Myocyte (in vitro differentiated cells): ENCODE data around the gene ZNF775. TPM values are rescaled to one million over a fixed set of nuclear protein-coding genes. Genes with fewer than 3 reads are reported as not detected.
A peak's percentile ranks its signal among the peaks of the same experiment; 100 is the strongest.

Experiments
- DNase-seq: peaks from one replicate; pipeline ENCODE4 v3.0.0-alpha.2; 2012; ENCODE audit warnings: low read depth
- total RNA-seq: library from RNA; depleted of rRNA; stranded (reverse); fragments of >200 nt; gene quantifications from 2 replicates; pipeline ENCODE4 v1.2.3, GENCODE V29; 2014

The ZNF775 gene
- total RNA-seq, 1 donor from 2014 or later = 17.8 TPM

DNA sequence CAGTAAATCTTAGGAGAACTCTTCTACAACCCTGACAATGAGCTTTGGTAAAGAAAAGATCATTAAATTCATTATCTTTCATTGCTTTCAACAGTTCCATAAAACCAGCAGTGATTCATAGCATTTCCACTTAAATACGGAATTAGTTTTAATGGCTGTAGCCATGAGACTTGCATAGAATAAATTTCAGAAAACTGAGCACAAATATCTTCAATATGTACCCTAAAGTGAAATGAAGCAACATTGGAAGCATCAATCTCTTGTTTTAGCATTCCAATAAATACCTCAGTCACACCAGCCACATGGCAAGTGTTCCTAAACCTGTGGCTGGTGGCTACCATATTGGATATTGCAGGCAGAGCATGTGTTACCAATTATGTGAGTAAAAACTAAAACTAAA, 34.1 kb upstream of the ZNF775 start:
- no peak for DNase-seq

GRCh38 chr7:150346922-150347321, 32.2 kb upstream of the ZNF775 start:
- no peak for DNase-seq

GRCh38 chr7:150351587-150352194, 27.4 kb upstream of the ZNF775 start:
- DNase-seq = no peak

GRCh38 chr7:150355666-150356059, 23.5 kb upstream of the ZNF775 start:
- no peak for DNase-seq

- peak; percentile 67 for DNase-seq
Measured at GRCh38 chr7:150356265-150356897, 22.7 kb upstream of the ZNF775 start.

DNA sequence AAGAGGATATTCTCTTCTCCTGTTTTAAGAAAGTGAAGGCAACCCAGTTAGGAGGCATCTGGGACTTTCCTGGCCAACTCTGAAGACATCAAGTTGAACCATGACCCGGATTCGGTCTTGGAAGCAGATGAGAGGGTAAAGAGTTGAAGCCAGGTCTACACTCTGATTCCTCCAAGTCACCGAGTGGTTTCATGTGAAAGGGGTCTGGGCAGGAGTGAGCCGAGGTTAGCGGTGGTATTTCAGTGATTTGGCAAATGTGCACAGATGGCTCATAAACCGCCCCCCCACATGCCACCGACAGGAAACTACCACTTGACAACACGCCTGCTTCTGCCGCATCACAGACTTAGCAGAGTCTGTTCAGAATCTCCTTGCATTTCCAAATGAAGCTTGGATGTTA, 21.9 kb upstream of the ZNF775 start:
- peak; percentile 76 for DNase-seq

DNA sequence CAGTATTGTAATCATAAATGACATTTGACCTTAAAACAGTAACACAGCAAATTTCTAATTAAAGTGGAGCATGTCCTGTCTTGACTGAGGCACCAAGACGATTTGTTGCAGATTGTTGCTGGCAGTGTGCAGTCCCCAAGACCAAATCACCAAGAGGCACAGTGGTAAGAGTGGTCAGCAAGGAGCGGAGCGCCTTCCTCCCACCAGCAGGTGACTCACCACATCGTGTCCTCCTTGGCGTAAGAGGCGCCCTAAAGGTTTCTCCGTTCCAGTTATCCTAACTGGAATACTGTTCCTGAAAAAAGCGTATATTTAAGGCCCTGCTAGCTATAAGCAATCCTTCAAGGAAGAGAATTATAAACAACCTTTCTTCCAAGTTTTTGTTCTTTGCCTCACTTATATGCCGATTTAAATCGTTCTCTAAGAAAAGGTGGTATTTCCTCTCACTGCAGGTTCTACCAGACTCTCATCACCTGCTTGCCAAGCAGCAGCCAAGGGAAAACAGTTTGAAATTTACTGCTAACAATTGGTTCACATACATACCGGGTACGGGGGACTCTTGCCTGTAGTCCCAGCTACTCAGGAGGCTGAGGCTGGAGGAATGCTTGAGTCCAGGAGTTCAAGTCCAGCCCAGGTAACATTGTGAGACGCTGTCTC, 21.2 kb upstream of the ZNF775 start:
- DNase-seq = no peak

GRCh38 chr7:150358433-150358832, 20.7 kb upstream of the ZNF775 start:
- DNase-seq = no peak

DNA sequence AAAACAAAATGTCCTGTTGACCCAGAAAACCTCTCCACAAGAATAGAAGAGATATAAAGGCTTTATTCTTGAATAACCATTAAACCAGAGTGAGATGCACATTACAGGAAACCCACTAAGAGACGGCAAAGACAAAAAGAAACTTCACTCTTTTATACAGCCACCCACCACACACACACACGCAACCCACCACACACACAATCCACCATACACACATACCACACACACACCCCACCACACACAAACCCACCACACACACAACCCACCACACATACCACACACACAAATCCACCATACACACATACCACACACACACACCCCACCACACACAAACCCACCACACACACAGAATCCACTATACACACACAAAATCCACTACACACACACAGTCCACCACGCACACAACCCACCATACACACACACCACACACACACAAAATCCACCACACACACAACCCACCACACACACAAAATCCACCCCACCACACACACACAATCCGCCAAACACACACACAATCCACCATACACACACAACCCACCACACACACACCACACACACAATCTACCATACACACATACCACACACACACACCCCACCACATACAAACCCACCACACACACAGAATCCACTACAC, 20.0 kb upstream of the ZNF775 start:
- no peak for DNase-seq

GRCh38 chr7:150359622-150360362, 19.3 kb upstream of the ZNF775 start:
- no peak for DNase-seq

GRCh38 chr7:150360363-150361058, 18.6 kb upstream of the ZNF775 start:
- DNase-seq = no peak

DNA sequence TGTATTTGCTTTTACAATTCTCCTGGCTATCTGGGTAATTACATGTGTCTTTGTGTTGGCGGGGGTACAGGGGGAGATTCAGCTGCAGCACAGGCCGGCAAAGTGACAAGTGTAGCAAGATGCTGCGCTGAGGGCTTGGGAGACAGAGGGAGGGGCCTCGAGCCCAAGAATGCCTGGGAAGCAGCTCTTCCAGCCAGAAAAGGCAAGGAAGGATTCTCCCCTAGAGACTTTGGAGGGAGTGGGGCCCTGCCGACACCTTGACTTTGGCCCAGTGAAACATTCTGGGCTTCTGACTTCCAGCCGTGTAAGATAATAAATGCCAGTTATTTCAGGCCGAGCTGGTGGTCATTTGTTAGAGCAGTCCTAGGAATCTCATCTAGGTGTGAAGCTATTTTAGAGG, 17.7 kb upstream of the ZNF775 start:
- DNase-seq = no peak

DNA sequence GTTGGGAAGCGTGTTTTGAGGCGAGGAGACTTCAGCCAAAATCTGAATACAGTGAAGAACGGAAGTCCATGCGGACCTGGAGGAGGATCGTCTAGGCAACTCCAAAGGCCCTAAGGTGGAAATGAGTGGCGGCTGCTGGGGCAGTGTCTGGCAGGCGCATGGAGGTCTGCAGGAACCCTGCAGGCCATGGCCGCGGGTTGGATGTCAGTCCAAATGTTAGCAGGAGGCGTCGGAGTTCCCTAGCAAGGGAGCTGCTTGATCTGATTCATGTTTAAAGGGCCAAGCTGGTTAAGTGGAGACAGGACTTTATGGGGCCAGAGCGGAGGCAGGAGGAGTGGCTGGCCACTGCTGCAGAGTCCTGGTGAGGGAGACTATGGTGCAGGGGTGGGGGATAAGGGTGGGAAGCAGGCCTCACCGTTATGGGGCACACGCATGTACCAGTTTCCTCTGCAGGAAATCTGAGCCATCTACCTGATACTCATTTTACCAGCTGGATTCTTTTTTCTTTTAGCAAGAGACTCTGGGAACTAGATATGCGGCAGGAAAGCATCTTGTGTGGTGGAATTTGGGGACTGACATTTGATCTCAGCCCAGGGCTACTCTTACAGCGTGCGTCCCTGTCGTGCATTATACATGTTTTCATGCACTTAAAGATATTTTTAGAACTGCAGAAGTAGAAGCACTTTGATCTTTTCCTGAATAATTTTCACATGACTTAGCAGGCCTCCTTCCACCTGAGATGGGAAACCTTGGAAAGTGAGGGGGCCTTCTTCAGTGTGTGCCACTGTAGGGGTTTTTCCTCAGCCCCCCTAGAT, 17.1 kb upstream of the ZNF775 start:
- DNase-seq = no peak

GRCh38 chr7:150363370-150363769, 15.8 kb upstream of the ZNF775 start:
- DNase-seq = no peak

GRCh38 chr7:150363872-150364271, 15.3 kb upstream of the ZNF775 start:
- DNase-seq = peak; percentile 53

- DNase-seq = no peak
Measured at GRCh38 chr7:150365194-150365593, 13.9 kb upstream of the ZNF775 start.

GRCh38 chr7:150365673-150366398, 13.3 kb upstream of the ZNF775 start:
- DNase-seq = no peak

GRCh38 chr7:150367677-150368095, 11.4 kb upstream of the ZNF775 start:
- no peak for DNase-seq
